ENCODE results near the gene SLC39A11.
"Not testable (repeated sequence)": the region's sequence is repeated elsewhere in the genome, so short reads cannot be mapped to it uniquely, and the experiment has no call there.

Gene SLC39A11

DNA sequence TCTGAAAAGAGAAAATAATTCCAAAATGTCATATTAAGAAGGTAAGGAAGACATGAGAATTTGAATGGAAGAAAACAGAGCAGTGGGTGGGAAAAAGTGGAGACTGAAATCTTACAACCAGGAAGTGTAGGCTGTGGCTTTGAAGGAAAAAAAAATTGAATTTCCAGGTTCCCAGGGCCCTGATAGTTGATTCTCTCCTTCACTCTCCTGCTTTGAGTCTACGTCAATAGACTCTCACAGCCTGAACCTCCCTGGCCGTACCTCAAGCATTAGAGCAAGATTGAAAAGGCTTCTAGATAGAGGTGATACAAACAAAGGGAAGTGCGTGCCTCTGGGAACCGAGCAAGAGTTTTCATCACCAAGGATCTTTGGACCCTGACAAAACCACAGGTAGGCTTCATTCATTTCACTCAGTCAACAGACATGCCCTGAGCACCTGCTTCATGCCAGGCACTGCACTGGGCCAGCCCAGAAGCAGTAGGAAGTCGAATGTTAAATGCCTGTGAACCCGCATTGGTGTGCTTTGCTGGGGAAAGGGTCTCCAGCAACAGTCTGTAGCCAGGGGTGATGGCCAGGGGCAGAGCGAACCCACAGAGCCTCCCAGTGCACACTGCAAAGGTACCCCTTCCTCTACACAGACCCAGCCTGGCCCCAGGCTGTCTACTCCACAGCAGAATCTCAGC is 163.9 kb downstream of the SLC39A11 start:
- no peak for DNase-seq

DNA sequence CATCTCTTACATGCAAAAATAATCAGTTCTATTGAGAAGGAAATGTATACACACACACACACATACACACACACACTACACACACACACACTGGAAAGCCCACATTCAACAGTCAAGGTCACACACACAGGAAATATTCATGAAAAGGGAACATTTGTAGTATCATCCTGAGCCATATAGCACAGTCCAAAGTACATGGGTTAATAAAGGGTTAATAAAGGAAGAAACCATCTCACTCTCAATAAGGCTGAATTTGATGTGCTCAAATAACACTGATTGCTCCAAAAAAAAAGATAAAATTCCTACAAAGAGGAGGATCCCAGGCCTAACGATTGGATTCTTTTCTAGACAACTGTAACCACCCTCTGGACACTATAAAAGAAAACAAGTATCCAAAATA is 164.7 kb downstream of the SLC39A11 start:
- DNase-seq, result no peak

DNA sequence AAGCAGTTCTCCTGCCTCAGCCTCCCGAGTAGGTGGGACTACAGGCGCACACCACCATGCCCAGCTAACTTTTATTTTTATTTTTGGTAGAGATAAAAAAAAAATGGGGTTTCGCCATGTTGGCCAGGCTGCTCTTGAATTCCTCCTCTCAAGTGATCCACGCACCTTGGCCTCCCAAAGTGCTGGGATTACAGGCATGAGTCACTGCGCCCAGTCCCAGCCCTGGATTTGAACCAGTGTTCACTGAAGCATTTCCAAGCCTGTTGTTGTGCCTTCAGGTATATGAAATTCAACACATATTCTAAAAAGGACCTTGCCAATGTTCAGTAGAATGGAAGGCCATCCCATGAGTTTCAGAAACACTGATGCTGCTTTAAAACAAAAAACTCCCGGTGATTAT is 165.3 kb downstream of the SLC39A11 start:
- DNase-seq, result no peak

DNA sequence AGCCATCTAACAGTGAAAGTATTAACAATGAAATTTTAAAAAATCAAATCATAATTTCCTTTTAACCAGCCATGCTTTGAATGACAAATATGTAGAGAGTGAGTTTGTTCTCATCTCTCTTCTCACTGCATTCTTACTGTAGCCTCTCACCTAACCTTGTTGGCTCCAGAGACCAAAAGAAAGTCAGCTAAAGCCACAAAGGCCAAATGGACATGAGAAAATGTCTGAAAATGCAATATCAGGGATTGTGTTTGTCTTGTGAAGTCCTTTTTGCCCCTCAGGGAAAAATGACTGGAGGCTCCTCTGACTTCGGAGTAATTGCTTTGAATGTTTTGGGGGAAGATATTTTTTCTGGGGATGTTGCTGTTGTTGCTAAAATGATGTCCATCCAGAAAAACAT is 166.3 kb downstream of the SLC39A11 start:
- DNase-seq, result no peak

DNA sequence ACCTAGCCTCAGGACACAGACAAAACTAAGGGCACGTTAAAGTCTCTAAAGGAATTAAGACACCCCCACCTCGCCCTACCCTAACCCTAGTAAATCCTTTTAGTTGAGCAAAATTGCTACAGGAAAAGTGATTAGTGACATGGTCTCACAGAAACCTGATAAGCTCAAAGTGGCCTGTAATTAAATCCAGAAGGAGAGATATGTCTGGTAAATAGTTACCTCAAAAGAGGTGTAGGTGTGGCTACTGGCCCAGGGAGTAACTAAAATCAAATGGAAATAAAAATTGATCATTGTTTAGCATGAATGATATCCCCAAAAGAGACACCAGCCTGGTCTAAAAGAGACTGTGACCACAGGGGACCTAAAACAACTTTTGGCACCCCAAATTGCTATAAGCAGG is 168.3 kb downstream of the SLC39A11 start:
- no peak for DNase-seq

DNA sequence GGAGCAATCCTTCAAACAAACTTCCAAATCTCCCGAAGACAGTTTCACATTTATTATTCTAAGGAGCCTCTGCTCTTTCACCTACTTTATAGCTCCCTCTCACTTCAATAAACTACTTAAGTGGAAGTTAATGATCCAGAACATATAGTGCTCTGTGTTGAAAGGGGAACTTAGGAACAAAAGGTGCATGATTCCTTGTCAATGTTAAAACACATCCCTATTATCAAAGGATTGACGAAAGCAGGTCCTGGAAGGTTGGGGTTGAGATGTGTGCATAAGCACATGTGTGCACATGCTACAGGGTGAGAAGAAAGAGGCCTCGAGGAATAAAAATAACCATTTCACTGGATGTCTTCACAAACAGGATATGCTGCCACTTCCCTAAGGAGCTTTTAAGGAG is 170.3 kb downstream of the SLC39A11 start:
- no peak for DNase-seq

DNA sequence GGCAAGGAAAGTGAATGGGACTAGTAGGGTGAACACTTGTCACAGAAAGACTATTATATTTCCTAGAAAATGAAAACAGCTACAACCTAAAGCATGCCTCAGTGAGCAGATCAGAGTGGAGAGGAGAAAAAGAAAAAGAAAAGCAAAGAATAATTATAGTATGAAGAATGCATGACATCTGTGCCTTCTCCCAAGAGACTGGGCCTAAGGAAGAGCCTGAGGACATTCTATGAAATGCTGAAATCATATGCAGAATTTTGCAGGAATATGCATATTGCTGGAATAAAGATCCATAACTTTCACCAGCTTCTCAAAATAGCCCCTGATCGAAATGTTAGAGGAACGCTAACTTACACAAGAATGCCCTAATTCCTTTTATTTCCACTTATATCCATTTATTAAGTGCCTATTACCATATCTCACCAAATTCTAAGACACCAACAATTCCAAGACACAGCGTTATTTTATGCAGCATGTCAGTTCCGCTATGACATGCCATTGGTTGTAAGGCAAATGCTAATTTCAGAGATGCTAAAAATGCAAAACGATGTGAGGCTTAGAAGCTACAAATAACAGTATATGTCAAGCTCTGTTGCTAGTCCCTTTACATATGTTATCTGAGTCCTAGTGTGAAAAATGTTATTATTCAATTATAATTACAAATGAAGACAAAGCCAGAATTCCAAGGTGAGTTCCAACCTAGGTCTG is 171.0 kb downstream of the SLC39A11 start:
- no peak for DNase-seq

DNA sequence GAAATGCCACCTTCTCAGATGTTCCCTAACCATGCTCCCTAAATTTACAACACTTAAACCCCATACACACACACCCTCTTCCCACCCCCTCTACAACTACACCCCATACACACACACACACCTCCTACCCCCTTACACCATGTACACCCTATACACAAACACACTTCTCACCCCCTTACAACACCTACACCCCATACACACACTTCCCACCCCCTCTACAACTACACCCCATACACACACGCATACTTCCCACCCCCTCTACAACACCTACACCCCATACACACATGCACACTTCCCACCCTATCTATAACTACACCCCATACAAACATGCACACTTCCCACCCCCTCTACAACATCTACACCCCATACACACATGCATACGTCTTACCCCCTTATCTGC is 172.0 kb downstream of the SLC39A11 start:
- no peak for DNase-seq

DNA sequence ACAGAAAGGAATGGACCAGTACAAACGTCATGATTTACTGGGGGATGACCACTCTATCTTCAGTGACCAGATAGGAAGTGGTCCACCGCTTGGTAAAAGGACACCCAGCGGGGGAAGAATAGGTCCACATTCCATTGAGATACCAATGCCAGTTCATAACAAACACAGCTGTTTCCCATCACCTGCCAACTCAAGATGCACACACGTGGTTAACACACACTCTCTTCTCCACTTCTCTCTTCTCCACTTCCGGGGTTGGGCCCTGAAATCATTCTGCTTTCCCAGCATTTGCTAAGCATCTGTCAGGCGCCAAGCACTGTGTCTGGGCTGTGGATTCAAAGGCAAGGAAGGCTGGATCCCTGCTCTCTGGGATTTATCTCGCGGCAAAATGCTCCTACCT is 175.5 kb downstream of the SLC39A11 start:
- DNase-seq, result no peak

DNA sequence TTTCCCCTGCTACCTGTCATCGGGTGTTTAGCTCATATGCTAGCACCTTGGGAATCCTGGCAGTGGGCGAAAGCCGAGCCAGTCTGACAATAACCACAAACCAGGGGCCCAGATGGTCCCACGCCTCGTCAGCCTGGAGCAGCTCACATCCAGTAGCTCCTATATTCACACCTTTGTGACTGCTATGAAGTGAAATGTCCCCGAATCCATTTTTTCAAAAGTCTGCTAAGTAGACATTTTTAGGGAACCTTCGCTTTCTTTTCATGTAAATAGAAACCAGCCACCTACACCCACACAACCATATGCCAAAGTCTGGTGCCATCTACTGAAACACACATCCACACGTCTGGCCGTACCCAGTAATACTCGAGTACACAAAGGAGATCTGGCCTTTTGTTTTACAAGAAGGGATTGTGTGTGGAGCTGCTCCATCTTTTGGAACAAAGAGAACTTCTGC is 176.8 kb downstream of the SLC39A11 start:
- peak in 35 of 58 donors; percentile 5 to 85 (median 41) for DNase-seq

DNA sequence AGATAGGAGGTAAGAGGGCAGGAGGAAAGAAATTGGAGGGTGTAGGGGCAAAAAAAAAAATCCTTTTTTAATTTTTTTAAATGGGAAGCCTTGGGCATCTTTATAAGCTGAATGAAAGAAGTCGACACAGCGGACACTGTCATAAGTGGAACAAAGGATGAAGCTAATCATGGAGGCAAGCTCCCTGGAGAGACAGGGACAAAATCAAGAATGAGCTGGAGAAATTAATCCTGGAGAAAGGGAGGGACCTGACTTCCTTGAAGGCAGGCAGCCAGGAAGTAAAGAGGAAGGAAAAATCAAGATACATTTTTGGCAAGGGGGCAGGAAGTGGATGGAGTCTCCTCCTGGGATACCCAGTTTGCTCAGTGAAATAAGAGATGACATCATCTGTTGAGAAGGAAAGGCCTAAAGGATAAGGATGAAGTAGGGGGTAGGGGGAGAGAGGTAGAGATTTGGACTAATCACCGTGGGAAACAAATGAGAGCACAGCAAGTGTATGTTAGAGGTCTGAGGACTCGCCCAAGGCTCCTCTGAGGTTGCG is 179.3 kb downstream of the SLC39A11 start:
- DNase-seq, result no peak

DNA sequence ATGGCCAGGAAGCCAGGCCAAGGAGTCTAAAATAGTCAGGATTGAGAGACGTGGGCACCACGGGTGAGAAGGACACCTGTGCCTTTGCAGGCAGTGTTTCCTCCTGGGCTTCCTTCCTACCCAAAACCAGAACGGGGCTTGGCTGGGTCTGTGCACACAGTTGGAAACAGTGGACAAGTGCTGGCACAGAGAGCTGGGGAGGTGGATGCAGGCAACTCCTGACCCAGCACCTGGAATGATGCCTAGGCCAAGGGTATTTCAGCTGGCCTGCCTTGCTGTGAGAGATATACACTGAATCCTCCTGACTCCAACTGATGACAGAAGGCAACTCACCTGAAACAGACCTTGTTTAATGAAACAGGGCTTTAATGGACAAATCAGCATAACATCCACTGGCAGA is 186.2 kb downstream of the SLC39A11 start:
- DNase-seq, result no peak

DNA sequence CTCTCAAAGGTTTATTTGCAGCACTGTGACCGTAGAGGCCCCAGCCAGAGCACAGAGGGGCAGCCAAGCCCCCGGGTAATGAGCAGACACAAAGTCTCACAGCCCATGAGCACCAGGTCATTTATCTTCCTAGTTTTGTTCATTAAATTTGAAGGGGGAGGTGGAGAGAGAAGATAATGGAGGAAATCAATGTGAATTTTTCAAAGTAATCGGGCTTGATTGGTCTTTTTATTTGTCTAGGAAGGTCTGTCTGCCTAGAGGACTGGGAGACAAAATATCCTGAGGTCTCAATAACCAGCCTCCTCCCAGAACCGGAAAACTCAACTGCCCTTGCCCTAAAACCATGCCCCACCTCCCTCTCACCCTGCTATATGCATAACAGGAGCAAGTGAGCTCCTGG is 189.0 kb downstream of the SLC39A11 start:
- no peak for DNase-seq

DNA sequence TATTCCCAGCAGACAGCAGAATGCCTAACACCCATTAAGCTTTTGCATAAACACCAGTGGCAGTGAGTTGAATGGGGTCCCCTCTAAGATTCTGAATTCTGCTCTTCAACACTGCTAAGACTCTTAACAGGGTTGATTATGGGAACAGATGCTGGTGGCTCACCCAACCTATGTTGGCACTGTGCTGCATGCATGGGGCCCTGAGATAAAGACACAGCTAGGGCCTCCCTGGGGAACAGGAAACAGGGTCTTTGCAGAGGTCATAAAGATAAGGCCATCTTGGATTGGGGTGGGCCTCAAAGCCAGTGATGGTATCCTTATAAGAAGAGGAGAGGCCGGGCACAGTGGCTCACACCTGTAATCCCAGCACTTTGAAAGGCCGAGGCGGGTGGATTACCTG is 190.8 kb downstream of the SLC39A11 start:
- no peak for DNase-seq

DNA sequence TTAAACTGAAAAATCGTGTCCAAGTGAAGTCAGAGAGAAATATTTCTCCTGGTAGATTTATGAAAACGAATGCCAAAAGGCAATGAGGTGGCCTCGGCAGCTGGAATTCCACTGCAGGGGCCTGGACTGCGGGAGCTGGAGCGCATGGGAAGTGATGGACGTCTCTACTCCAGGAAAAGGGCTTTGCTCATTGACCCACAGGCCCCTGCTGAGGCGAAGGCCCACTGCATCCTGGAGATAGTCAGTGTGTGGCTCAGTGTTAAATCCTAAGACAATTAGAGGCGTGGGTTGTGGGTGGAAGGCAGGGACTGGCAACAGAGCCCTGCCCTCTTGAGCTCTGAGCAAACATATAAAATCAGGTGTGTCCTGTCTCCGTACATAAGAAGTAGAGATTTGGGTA is 191.4 kb downstream of the SLC39A11 start:
- no peak for DNase-seq

DNA sequence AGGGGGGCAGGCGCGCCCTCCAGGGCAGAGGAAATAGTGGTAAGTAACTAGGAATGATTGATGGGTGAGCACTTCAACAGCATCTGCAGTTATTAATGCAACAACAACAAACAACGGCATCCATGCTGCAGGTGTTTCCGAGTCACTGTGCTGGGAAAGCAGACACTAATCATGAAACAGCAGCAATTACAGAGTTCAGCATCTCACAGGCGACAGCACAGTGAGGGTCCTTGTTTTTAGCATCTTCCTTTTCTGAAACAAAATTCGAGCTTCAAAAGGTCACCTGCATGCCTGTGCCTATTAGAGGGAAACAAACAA is 191.9 kb downstream of the SLC39A11 start:
- DNase-seq, result no peak

DNA sequence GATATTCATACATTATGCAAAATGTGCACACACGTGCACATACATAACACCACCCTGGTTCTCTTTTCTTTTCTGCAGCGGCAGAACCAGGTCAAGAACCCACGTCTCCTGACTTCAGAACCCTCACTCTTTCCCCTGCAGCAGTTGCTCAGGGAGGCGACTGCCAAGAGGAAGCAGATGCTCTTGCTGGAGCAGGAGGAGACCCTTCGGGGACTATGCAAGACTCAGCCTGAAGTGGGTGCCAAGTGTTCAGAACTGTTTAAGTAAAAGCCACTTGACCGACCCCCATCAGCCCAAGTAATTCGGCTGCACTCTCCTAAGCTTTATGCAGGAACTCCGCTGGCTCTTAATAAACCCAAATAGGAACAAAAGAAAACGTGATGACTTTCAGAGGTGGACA is 193.8 kb downstream of the SLC39A11 start:
- DNase-seq, result no peak

DNA sequence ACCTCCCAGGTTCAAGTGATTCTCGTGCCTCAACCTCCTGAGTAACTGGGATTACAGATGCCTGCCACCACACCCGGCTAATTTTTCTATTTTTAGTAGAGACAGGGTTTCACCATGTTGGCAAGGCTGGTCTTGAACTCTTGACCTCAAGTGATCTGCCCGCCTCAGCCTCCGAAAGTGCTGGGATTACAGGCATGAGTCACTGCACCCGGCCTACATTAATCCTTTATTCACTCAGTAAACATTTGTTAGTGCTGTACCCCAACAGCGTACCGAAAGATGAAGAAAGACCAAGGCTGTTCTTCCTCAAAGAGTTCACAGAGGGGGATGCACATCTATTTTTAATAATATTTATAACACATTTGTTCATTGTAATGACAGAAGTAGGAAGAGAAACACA is 196.2 kb downstream of the SLC39A11 start:
- not testable (repeated sequence) for DNase-seq

DNA sequence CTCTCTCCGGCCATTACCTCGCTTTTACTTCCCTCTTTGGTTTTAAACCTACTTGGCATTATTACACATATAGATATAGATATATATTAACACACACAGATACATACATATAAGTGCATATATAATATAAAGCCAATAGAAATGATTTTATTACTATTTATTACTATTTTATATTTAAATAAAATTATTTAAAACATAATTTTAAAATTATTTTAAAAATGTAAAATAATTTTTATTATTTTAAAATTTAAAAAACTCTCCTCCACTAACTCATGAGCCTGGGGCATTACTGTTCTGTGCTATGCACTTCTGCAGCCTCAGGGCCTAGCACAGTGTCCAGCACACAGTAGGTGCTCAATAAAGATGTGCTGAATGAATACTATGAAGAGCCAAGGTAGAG is 200.9 kb downstream of the SLC39A11 start:
- no peak for DNase-seq

DNA sequence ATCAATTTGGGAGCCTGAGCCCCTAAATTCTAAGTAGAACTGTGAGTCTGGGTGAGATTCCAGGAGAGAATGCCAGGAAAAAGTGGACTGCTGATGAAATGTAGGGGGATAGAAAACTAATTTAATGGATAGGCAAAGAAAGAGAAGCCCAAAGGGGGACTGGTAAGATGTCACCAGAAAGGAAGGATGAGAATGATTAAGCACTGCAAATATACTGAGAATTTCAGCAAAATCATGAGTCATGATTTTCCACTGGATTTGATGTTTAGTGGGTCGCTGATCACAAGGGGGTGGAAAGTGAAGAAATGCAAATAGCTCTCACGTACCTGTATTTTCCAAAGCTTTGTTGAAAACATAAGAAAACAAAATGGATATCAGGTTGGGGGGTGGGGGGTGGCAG is 201.8 kb downstream of the SLC39A11 start:
- DNase-seq, result no peak

DNA sequence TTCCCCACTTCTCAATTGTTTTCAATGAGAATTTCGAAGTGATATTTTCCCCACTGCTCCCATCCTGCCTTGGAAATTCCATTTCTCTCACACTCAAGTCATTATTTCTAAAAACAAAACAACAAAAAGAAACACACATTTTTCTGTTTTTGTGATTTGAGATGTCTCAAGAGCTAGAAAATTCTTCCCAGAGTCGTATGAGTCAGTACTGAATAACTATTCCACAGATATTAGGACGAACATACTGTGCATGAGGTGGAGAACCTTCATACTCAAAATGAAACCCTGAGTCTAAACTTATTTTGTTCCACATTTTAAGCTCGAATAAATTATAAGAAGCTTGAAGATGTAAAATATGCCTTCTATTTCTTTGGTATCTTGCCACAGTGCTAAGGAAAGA is 204.6 kb downstream of the SLC39A11 start:
- no peak for DNase-seq

DNA sequence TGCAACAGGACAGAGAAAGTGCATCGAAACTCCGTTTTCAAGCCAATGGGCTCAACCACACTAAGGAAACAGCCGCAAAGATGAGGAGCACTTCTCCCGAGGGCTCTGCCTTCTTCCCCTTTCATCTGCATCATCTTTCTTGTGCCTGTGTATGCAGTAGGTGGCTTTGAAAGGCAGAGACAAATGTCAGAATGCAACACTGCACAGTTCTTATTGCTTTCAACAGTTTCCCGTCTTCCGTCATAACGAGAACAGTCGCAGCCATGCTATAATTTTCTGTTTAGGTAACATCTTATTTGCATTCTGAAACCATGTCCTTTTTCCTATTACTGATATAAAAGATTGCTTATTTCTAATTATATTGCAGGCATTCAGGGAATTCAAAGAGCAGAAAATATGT is 205.2 kb downstream of the SLC39A11 start:
- DNase-seq, result no peak

DNA sequence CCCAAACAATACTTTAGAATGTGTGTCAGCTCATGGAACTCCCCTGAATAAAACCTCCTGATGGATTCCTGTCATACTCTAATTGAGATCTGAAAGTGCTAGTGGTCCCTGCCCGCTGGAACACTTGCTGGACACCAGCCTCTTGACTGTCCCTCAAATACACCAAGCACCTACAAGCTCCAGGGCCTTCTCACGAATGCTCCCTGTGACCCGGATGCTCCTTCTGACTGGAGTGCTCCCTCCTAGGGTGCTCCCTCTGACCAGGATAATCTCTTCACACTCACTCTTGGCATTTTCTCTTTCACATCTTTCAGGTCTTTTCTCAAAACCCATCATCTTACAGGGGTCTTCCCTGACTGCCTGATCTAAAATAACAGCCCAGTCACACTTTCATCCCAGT is 205.9 kb downstream of the SLC39A11 start:
- DNase-seq, result no peak
